ENCODE measurements around the gene CPA5. TPM values are rescaled to one million over a fixed set of nuclear protein-coding genes. Genes with fewer than 3 reads are reported as not detected.

The CPA5 gene
- total RNA-seq, 2 donors from 2014 or later: not detected

GRCh38 chr7:130338233-130338632, 6.4 kb upstream of the CPA5 start:
- intact Hi-C loops (cut with DNase I): no loop called here
- WGBS, 2 donors: 90 to 95% methylated on average over 3 of the region's 3 CpGs
- Histone ChIP-seq H3K27me3 (no peaks in the 10 kb centered on the region), H3K9me3 (no peaks in the 10 kb centered on the region), H3K4me3 (no peak overlapping the region), H3K36me3 (replicated peaks in 1 of 2; ENCODE audit: insufficient read depth in 1 of 2, low read depth in 2 of 2) (no peaks in the 10 kb centered on the region), H3K27ac (no peak overlapping the region), H3K4me1 (peaks cover 16% of the 10 kb centered on the region)
- no peak for TF ChIP-seq POLR2A (IDR thresholded peaks at IDR 0.05)
- TF ChIP-seq, protein P1, sequence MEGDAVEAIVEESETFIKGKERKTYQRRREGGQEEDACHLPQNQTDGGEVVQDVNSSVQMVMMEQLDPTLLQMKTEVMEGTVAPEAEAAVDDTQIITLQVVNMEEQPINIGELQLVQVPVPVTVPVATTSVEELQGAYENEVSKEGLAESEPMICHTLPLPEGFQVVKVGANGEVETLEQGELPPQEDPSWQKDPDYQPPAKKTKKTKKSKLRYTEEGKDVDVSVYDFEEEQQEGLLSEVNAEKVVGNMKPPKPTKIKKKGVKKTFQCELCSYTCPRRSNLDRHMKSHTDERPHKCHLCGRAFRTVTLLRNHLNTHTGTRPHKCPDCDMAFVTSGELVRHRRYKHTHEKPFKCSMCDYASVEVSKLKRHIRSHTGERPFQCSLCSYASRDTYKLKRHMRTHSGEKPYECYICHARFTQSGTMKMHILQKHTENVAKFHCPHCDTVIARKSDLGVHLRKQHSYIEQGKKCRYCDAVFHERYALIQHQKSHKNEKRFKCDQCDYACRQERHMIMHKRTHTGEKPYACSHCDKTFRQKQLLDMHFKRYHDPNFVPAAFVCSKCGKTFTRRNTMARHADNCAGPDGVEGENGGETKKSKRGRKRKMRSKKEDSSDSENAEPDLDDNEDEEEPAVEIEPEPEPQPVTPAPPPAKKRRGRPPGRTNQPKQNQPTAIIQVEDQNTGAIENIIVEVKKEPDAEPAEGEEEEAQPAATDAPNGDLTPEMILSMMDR (IDR thresholded peaks at IDR 0.05): no peak
- ATAC-seq (no peak), DNase-seq (no peak)

DNA sequence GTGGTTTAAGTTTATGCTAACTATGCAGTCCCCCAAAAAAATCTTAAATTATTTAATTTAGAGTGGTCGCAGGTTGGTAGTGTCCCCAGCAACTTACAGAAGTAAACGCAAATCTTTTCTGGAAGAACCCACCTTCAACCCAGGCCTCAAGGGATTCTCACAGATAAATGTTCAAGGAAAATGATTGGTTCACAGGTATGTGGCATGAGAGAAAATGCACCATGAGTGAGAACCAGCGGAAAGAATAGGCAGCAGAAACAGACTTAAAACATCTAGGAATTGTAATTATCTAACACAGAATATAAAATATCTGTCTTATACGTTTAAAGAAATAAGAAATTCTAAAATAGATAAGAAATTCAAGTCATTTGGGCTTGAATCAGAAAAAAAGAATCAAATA, 2.7 kb upstream of the CPA5 start:
- Histone ChIP-seq H3K27me3 (no peaks in the 10 kb centered on the region), H3K4me3 (no peak overlapping the region), H3K36me3 (replicated peaks in 1 of 2; ENCODE audit: insufficient read depth in 1 of 2, low read depth in 2 of 2) (no peaks in the 10 kb centered on the region), H3K27ac (no peak overlapping the region), H3K9me3 (no peaks in the 10 kb centered on the region), H3K4me1 (no peaks in the 10 kb centered on the region)
- intact Hi-C loops (cut with DNase I): loop anchor here (10.0 kb wide), 1 partner anchor 47 kb away; the partner anchor contains the start of gene CPA4
- no peak for ATAC-seq
- TF ChIP-seq POLR2A (IDR thresholded peaks at IDR 0.05): no peak
- TF ChIP-seq, protein P1 (IDR thresholded peaks at IDR 0.05): no peak
- DNase-seq: no peak
- 91 to 92% methylated on average over 4 of the region's 4 CpGs for WGBS, 2 donors

- 93% methylated on average over 3 of the region's 3 CpGs for WGBS, 2 donors
- H3K27ac ChIP-seq: no peak overlapping the region
- no peaks in the 10 kb centered on the region for H3K4me1 ChIP-seq
- no peaks in the 10 kb centered on the region for H3K27me3 ChIP-seq
- H3K9me3 ChIP-seq: no peaks in the 10 kb centered on the region
- TF ChIP-seq, protein P1 (IDR thresholded peaks at IDR 0.05): no peak
- no peak for TF ChIP-seq POLR2A (IDR thresholded peaks at IDR 0.05)
- intact Hi-C loops (cut with DNase I): loop anchor here (10.0 kb wide), 1 partner anchor 48 kb away; the partner anchor contains the start of gene CPA4
- H3K36me3 ChIP-seq (replicated peaks in 1 of 2; ENCODE audit: insufficient read depth in 1 of 2, low read depth in 2 of 2): no peaks in the 10 kb centered on the region
- ATAC-seq (no peak), DNase-seq (no peak)
- no peak overlapping the region for H3K4me3 ChIP-seq
These were observed 1.8 kb upstream of the CPA5 start for GRCh38 chr7:130342701-130343380.

DNA sequence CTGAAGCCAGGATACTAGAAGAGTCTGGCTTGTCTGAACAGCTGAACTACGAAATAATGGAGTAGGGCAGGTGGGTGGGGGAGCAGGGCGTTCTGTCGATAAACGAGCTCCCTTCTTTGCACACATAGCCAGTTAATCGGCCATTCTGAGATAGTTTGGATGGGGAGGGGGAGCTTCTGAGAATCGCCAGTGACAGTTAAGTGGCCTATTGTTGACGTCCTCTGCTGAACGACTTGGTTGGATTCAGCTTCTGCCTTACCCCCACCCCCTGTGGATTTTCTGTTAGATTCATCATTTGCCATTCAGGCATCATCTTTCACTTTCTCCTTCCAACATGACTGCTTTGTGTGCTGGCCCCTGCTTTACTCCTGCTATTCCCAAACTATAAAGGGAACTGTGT, 520 bp downstream of the CPA5 start:
- Histone ChIP-seq H3K4me1 (no peaks in the 10 kb centered on the region), H3K27ac (no peak overlapping the region), H3K36me3 (replicated peaks in 1 of 2; ENCODE audit: insufficient read depth in 1 of 2, low read depth in 2 of 2) (no peaks in the 10 kb centered on the region), H3K4me3 (no peak overlapping the region), H3K27me3 (no peaks in the 10 kb centered on the region), H3K9me3 (no peaks in the 10 kb centered on the region)
- TF ChIP-seq, protein P1 (IDR thresholded peaks at IDR 0.05): no peak
- no peak for TF ChIP-seq POLR2A (IDR thresholded peaks at IDR 0.05)
- WGBS, 2 donors: 86 to 87% methylated on average over 8 of the region's 8 CpGs
- no peak for DNase-seq
- ATAC-seq: no peak
- intact Hi-C loops (cut with DNase I): loop anchor here (10.0 kb wide), 1 partner anchor 50 kb away; the partner anchor contains the start of gene CPA4

- Histone ChIP-seq H3K27ac (no peak overlapping the region), H3K9me3 (no peaks in the 10 kb centered on the region), H3K4me1 (no peaks in the 10 kb centered on the region), H3K4me3 (no peak overlapping the region), H3K36me3 (replicated peaks in 1 of 2; ENCODE audit: insufficient read depth in 1 of 2, low read depth in 2 of 2) (no peaks in the 10 kb centered on the region), H3K27me3 (no peaks in the 10 kb centered on the region)
- DNase-seq: no peak
- TF ChIP-seq POLR2A (IDR thresholded peaks at IDR 0.05): no peak
- TF ChIP-seq, protein P1 (IDR thresholded peaks at IDR 0.05): no peak
- intact Hi-C loops (cut with DNase I): loop anchor here (10.0 kb wide), 1 partner anchor 51 kb away; the partner anchor contains the start of gene CPA4
- ATAC-seq: no peak
- WGBS, 2 donors: 88 to 95% methylated on average over 4 of the region's 5 CpGs
These were observed 1.1 kb downstream of the CPA5 start for GRCh38 chr7:130345725-130346124.

Data from body of pancreas (tissue), 4 donors.